NCI-H1930 (cell line): ENCODE measurements around the gene ATOX1.
"Not testable (repeated sequence)": the region's sequence is repeated elsewhere in the genome, so short reads cannot be mapped to it uniquely, and the experiment has no call there.

Experiments
- DNase-seq, 2 experiments: peaks; one replicate each; lab custom pipeline; 2025; lab: John Stamatoyannopoulos, UW

Gene ATOX1

DNA sequence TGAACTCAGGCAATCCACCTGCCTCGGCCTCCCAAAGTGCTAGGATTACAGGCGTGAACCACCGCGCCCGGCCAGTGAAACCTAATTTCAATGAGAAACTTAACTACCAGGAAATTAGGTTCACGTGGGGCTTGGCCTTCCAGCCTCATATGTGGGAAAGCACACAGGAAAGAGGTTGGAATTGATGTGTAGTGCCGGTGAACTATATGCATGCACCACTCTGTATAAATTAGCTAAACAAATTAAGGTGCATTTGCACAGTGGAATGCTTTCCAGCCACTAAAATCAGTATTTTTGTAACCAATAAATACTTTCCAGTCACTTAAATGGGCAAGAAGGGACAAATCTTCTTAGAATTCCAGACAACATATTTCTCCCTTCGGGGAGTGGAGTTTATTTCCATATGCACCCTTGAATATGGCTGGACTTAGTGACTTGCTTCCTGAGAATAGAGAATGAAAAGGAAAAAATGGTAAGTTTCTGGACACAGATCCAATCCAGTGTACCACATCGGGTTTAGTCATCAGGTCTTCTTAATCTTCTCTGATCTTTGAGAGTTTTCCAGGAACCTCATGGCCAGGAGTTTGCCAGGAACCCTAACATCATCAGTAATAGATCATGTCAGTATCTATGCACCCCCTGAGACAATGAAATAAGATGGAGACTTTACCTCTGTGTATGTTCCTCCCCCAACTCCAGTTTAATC, 24.9 kb downstream of the ATOX1 start:
- DNase-seq, result no peak

DNA sequence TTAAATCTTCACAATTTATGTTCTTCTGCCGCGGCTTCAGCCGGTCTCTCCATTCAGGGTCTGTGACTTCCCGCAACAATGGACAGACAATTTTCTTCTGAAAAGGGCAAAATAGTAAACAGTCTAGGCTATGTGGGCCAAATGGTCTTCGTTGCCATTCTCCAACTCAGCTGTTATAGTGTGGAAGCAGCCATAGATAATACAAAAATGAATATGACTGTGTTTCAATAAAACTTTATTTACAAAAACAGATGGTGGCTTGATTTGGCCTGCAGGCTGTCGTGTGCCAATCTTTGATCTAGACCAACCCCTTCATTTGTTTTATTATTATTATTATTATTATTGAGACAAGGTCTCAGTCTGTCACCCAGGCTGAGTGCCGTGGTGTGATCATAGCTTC, 28.1 kb downstream of the ATOX1 start:
- DNase-seq, result no peak

DNA sequence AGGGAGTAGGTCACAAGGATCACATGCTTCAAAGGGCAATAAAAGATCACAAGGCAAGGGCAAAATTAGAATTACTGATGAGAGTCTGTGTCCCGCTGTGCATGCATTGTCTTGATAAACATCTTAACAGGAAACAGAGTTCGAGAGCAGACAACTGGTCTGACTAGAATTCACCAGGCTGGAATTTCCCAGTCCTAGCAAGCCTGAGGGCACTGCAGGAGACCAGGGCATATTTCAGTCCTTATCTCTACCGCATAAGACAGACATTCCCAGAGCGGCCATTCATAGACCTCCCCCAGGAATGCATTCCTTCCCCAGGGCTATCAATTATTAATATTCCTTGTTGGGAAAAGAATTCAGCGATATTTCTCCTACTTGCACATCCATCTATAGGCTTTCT, 28.8 kb downstream of the ATOX1 start:
- DNase-seq, result not testable (repeated sequence)

DNA sequence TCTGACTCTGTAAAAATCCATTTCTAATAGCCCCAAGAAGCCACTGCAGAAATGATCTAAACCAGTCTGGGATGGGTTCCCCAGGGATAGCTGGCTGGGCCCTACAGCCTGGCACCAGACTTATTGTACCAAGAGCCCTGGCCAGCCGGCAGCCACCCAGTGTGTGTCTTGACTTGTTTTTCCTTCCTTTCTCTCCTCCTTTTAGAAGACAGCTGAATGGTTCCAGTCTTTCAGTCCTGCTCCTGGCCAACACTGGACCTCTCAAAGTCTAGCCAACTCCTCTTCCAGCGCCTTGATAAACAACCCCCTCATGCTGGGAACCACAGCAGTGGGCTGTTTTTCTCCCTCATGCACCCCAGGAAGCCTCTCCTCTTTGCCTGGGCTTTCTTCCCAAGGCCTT, 34.1 kb downstream of the ATOX1 start:
- no peak for DNase-seq

DNA sequence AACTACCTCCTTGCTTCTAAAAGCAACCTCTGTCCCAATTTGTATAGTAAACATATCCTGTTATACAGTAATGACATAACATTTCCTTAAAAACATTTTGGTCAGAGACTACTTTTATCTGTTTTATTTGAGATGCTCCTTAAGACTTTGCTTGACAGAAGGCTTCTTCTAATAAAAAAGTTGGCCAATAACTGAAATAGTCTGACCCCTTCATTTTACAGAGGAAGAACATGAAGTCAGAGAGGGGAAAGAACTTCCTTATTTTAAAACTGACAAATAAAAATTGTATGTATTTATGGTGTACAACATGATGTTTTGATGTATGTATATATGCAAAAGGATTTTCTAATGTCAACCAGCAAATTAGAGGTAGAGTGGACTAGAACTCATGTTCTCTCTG, 35.9 kb downstream of the ATOX1 start:
- DNase-seq, result no peak

DNA sequence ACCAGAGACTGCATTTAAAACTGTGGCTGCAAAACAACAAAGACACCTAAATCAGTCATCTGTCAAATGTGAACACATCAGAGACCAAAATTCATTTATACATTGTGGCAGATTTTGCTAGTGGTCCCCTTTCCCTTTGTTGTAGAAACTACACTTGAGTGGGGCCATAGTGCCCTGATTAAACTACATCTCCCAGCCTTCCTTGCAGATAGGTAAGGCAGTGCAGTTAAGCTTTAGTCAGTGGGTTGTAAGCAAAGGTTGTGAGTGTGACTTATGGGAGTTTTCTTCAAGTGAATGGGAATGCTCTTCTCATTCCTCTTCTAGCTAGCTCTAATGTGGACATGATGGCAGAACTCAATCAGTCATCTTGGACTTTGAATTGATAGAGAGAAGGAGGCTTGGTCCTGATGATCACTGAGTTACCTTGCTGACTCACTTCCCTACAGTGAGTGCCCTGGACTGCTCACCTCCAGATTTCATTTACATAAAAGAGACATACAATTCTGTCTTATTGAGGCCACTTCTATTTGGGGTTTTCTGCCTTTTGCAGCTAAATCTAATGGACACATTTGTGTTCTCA, 36.5 kb downstream of the ATOX1 start:
- no peak for DNase-seq

DNA sequence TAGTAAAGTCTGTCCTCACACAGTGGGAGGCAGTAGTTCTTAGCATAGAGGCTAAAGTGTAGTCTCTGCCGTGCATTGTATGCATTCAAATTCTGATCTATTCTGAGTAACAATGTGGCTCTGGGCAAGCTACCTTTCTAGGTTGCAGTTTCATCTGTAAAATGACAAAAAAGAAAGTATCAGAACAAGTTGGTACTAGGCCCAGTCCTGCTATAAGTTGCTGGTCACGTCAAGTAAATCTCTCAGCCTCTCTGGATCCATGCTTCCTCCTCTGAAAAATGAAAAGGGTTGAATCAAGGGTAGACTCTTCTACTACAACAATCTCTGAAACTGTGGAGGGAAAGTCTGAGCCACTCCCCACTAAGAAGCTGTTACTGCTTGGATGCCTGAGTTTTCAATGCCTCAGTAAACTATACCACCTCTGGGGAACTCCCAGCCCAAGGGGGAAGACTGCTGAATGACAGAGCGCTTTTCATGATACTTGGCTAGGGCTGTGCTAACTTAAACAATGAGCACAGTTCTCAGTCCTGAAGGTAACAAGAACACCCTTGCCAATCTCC, 37.3 kb downstream of the ATOX1 start:
- no peak for DNase-seq

DNA sequence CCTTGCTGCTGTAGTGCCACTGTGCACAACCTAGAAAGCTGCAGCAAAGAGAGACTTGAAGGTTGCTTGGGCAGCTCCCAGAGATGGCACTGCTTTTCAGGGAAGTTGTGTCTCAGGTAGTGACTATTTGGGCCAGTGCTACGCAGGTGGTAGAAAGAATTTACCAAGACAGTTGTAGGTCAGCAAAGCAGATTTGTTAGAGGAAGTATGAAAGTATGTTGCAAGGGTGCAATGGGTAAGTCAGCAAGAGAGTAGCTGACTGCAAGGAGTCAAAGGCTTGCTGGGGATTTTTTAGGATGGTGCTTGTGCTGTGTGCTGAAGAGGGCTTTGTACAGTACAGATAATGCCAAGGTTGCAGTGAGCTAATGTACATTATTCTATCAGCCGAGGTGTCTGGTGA, 38.2 kb downstream of the ATOX1 start:
- no peak for DNase-seq

DNA sequence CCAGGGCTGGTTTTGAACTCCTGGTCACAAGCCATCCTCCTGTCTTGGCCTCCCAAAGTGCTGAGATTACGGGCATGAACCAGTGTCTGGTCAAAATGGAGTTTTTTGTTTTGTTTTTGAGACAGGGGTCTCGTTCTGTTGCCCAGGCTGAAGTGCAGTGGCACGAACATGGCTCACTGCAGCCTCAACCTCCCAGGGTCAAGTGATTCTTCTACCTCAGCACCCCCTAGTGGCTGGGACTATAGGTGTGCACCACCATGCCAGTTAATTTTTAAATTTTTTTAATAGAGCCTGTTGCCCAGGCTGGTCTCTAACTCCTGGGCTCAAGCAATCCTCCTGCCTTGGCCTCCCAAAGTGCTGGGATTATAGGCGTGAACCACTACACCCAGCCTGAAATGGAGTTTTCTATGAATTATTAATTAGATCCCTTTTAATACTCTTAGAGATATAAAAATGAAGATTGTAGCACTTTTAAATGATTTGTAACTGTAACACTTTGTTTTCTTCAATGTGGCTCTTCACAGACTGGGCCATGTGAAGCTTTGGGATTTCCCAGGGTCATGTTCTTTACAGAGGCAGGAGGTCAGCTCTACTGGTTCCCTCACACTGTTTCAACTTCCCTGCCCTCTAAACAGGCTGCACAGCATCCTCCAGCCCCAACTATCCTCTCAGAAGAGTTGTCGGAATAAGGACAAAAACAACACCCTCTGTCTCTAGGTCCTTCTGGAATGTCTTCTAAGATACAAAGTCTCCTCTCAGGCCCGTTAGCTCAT, 39.0 kb downstream of the ATOX1 start:
- no peak for DNase-seq

DNA sequence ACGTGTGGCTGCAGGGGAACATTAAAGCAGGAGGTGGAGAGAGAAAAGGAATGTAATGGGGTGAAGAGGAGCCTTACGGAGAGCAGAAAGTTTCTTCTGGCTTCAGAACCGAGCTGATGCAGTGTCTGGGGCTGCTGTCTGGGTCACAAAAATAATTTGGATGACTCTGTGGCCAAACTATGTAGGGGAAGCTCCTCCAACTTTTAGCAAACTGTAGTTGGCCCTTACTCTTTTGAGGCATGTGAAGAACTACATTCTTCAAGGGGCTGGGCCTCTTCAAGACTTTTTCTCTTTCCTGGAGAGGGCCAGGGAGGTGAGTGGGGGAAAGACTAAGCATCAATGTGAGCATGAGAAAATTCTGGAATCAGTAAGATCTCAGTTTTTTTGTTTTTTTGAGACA, 39.8 kb downstream of the ATOX1 start:
- DNase-seq, result no peak

DNA sequence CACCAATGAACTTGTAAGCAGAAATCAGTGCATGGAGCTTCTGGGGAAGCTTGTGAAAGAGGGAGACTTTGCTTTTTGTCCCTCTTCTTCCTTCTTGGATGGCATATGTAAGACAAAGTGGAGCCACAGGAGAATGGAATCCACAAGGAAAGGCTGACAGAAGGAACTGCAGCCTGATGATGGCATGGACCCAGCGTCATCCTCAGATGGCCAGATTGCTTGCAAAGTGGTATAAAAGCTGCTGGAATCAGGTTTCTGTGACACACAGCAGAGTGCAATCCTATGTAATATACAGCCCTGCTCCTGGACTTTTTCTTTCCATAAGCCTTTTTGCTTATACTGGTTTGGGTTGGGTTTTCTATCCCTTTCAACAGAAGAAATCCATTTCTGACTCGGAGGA, 40.3 kb downstream of the ATOX1 start:
- DNase-seq, result no peak

DNA sequence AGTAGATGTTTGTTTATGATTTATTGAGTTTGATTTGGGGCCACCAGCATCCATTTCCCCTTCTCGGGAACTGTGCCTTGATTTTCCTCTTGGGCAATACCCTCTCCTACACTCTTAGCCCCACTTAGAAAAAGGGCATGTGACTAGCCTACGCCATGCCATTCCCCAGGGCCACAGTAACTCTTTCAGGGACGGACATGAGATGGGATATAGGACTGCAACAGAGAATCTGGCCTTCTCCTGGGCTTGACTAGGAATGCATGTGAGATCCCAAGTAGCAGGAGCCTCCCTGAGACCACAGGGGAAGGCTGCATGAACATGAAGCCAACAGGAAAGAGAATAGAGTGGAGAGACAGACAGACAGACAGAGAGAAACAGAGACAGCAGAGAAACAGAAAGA, 41.0 kb downstream of the ATOX1 start:
- no peak for DNase-seq

DNA sequence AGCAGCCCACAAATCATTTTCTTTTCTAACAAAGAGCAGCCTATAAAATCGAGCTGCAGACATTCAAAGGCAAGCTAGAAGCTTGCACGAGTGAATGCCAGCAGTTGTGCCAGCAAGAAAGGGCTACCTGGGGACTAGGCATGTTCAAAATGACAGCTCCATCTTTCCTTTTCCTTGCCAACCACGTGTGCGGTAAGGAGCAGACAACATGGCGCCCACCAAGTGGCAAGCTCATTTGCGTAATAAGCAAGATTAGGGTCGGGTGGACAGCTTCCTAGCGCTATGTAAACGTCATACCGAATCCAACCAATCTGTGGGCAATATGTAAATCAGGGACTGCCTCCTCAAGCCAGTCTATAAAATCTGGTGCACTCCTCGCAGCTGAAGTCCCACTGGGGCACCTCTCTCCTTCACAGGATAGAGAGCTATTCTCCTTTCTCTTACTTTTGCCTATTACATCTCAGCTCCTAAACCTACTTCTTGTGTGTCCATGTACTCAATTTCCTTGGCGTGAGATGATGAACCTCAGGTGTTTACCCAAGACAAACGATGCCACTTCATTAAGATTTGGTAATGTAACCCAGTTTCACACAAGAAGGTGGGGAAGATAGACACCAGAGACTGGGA, 49.2 kb downstream of the ATOX1 start:
- DNase-seq, result no peak

DNA sequence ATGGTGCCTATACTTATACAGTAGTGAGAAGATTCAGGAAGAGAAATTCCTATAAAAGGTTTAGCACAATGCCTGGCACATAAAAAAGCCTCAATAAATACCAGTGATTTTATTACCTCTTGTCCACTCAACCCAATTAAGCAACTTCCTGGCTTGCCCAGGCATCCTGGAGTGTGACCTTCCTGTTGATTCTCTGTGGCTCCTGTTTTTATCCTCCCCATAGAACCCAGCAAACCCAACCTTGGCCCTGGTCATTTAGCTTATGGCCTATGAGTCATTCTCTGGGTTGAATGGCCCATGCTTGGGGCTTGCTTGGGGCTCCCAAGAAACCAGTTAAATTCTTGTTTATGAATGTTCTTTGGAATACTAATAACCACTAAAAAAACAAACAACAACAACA, 50.3 kb downstream of the ATOX1 start:
- no peak for DNase-seq

DNA sequence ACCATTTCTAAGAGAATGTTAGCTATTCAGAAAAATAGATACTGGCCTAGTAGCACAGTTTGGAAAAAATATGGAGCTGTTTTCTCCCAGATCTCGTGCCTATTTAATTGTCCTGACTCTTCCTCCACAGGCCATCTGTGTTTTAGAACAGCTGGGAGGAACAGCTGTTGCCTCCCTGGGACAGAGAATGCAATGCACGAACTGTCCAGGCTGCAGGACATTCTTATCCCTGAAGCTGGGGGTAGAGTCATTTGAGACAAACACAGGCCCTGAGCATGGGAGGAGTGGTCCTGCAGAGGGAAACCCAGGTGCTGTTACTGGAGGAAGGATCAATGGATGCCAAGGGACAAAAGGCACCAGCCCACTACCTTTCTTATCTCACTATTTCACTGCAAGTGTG, 50.9 kb downstream of the ATOX1 start:
- no peak for DNase-seq

DNA sequence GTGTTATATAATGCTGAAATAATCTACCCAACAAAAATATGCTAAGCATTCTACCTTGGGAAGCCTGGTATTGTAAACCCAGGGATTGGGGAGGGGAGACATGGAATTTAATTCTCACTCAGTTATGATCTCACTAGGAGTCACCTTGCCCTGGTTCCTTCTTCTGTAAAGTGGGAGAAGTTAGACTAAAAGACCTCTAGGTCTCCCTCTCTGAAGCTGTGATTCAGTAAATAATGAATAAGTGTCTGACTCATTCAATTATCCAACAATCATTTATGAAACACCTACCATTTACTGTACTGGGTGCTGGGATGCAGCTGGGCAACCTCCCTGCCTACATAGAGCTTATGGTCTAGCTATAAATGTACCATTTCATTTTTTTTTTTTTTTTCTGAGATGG, 51.5 kb downstream of the ATOX1 start:
- DNase-seq, result no peak

DNA sequence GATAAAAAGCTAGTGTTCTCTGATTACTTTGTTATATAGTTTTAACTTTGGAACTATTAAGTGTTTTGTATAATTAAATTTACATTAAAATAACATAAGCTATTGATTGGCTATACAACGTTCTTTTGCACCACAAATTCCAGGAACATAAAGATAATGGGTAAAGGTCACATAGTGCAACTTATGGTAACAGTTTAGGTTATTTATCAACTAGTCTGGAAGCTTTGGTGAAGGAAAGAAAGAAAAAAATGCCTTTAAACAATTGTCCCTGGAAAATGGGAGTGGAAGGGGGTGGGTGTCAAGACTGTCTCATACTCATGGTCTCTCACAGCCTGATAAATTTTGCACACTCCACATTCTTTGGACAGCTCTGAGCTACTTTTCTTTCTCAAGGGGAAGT, 54.7 kb downstream of the ATOX1 start:
- DNase-seq, result no peak

DNA sequence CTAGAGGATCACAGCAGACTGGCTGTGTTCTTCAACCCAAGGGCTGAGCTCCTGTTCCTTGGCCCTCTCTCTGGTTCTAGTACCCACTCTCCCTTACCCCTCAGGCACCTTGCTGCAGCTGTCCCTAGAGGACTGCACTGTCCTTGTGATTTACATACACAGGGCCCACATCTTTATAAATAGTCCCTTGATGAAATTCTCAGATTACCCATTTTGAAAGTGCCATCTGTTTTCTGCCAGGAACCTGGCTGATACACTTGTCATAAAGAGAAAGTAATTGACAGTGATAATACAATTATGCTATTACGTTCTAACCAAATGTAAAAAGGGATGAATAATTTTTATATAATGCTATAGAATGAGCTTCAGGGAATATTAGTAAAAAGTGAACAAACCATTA, 55.2 kb downstream of the ATOX1 start:
- no peak for DNase-seq

DNA sequence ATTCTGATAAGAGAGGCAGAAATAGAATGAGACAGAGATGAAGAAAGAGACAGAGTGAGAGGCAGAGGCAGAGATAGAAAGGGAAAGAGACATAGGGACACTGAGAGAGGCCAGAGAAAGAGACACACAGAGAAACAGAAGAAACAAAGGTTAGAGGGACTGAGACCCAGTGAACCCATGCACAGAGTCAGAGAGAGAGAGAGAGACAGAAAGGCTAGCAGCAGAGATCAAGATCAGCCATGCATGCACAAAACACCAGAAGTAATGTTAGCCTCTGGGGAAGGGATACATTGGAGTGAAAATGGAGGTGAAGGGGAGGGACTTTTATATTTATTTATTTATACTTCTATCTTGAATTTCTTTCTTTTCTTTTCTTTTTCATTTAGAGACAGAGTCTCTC, 57.6 kb downstream of the ATOX1 start:
- no peak for DNase-seq

DNA sequence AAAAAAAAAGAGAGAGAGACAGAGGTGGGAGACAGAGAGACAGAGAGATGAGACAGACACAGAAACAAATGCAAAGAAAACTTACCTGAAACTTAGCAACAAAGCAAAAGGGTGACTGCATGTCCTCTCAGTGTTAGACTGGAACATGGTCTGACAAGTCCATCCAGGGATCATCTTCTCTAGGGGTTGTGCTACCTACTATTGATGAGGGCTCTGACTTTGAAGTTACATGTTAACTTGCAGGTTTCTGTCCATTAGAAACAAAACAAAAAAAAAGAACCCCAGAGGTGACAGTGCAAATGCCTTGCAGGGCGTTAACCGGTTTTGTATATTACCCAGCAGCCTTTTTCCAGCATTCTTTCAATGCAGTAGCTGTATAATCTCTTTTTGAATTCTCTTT, 58.1 kb downstream of the ATOX1 start:
- DNase-seq, result no peak

DNA sequence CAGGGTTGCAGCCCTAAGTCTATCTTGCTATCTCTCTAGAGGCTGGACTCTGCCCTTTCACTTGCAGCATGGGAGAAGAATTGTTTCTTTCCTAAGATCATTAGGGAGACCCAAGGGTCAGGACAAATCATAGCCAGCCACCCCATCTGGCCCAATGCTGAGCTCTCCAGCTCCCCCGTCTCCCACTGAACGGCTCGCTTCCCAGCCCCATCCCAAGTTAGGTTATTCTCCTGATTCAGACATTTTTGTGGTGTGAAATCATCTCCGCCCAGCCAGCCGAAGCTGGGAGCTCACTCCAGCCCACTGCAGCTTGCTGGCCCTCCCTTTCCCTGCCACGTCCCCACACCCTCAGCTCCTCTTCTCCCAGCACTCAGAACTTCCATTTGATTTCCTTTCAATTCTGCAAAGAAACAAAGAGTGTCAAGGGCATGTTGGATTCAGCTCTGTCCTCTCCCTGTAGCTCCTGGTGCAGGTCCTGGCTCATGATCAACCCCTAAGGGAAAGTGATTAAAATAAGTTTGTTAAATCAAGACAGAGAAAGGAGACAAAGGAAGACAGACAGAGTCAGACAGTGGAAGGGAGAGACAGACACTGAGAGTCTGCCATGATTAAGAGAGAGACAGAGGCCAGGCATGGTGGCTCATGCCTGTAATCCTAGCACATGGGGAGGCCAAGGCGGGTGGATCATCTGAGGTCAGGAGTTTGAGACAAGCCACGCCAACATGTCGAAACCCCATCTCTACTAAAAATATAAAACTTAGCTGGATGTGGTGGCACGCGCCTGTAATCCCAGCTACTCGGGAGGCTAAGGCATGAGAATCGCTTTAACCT, 59.1 kb downstream of the ATOX1 start:
- DNase-seq, result no peak

DNA sequence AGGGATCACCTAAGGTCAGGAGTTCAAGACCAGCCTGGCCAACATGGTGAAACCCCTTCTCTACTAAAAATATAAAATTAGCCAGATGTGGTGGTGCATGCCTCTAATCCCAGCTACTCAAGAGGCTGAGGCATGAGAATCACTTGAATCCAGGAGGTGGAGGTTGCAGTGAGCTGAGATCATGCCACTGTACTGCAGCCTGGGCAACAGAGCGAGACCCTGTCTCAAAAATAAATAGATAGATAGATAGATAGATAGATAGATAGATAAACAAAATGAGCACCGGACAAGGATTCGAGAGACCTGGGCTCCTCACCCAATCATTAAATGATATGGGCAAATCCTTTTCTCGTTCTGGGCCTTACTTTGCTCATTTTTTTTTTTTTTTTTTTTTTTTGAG, 60.4 kb downstream of the ATOX1 start:
- not testable (repeated sequence) for DNase-seq
